GM23338 (cell line): ENCODE data around the gene RAD23A.

Experiments used
- EZH2 ChIP-seq: fragments of 200-600 bp; sonication (generic); IDR thresholded peaks from one replicate; pipeline ENCODE4 v1.8.0; 2017; ENCODE audit warnings: antibody characterized with exemption, mild to moderate bottlenecking, low read depth; ENCODE audit not compliant: unreplicated experiment
- EZH2phosphoT487 ChIP-seq: fragments of 200-600 bp; sonication (generic); IDR thresholded peaks from one replicate; pipeline ENCODE4 v1.8.1; 2018; ENCODE audit warnings: antibody characterized with exemption; ENCODE audit not compliant: unreplicated experiment
- POLR2AphosphoS5 ChIP-seq: IDR thresholded peaks from 2 replicates; pipeline ENCODE4 v1.6.1; 2016; ENCODE audit warnings: antibody characterized with exemption, low read depth
- REST ChIP-seq: IDR thresholded peaks from one replicate; pipeline ENCODE4 v1.6.1; 2018; ENCODE audit warnings: antibody characterized with exemption; ENCODE audit not compliant: unreplicated experiment
- TF ChIP-seq, protein P1 (sequence below), 2 experiments: fragments of 200-600 bp in 1 of 2; sonication (generic) in 1 of 2; conservative IDR thresholded peaks; 2 replicates each; pipeline versions ENCODE4 v1.5.1 to v1.6.1; 2016 to 2017; ENCODE audit warnings: antibody characterized with exemption in 2 of 2, low read depth in 2 of 2, mild to moderate bottlenecking in 2 of 2, moderate library complexity in 1 of 2

GRCh38 chr19:12959481-12959880, 13.8 kb downstream of the RAD23A start:
- TF ChIP-seq, protein P1, sequence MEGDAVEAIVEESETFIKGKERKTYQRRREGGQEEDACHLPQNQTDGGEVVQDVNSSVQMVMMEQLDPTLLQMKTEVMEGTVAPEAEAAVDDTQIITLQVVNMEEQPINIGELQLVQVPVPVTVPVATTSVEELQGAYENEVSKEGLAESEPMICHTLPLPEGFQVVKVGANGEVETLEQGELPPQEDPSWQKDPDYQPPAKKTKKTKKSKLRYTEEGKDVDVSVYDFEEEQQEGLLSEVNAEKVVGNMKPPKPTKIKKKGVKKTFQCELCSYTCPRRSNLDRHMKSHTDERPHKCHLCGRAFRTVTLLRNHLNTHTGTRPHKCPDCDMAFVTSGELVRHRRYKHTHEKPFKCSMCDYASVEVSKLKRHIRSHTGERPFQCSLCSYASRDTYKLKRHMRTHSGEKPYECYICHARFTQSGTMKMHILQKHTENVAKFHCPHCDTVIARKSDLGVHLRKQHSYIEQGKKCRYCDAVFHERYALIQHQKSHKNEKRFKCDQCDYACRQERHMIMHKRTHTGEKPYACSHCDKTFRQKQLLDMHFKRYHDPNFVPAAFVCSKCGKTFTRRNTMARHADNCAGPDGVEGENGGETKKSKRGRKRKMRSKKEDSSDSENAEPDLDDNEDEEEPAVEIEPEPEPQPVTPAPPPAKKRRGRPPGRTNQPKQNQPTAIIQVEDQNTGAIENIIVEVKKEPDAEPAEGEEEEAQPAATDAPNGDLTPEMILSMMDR (conservative IDR thresholded peaks at IDR 0.05; ENCODE audit: low read depth in 2 of 2), result no peak
- TF ChIP-seq POLR2AphosphoS5, result no peak
- TF ChIP-seq EZH2, result no peak
- TF ChIP-seq EZH2phosphoT487, result no peak
- no peak for TF ChIP-seq REST
